HG03520 (cell line): ENCODE data around the gene CTNNBL1.

Experiments
- ATAC-seq: cut with Tn5 transposase; IDR thresholded peaks from one replicate; pipeline ENCODE4 v1.9.1; 2021; ENCODE audit warnings: mild to moderate bottlenecking, moderate library complexity; ENCODE audit not compliant: unreplicated experiment

CTNNBL1 gene

GRCh38 chr20:37913567-37914366 lies 219.9 kb downstream of the CTNNBL1 start:
- ATAC-seq, result no peak

DNA sequence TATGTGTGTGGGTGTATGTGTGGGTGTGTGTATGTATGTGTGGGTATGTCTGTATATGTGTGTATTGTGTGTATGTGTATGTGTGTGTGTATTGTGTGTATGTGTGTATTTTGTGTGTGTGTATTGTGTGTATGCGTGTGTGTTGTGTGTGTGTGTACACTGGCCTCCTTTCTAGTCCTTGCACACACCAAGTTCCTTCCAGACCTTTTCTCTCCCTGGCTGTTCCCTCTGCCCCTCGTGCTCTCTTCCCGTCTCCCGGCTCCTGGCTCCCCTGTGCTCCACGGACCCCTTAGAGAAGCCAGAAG lies 220.5 kb downstream of the CTNNBL1 start:
- no peak for ATAC-seq

DNA sequence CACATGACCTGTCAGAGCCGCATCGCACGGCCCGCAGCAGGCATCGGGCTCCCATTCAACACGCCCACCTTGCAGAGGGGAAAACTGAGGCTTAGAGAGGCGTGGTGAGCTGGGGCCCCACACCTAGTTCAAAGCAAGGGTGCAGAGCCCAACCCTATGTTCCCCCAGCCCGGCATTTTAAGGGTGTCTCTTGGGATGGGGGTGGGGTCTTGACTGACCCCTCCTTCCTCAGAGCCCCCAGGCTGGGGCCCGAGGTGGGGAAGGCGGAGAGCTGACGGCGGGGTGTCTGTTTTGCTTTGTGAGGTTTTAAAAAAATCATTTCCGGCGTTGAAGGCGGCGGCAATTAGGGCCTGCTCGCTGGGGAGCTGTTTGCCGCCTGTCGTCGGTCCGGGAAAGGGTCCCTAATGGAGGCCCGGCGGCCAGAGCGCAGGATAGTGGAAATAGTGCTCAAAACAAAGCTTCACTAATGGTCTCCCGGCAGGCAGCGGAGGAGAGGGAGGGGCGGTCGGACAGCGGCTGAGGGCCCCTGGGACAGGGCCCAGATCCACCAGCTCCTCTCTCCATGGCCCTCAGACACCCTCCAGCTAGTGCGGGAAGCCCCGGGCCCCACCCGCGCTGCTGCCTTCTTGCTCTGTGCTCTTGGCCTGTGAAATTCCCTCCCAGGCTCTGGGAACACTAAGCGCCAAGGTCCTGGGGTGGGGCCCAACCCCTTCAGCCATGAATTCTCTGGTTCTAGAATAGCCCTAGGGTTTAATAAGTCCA lies 221.0 kb downstream of the CTNNBL1 start:
- ATAC-seq, result no peak

- ATAC-seq, result no peak
These were observed 221.6 kb downstream of the CTNNBL1 start for GRCh38 chr20:37915434-37915787.

DNA sequence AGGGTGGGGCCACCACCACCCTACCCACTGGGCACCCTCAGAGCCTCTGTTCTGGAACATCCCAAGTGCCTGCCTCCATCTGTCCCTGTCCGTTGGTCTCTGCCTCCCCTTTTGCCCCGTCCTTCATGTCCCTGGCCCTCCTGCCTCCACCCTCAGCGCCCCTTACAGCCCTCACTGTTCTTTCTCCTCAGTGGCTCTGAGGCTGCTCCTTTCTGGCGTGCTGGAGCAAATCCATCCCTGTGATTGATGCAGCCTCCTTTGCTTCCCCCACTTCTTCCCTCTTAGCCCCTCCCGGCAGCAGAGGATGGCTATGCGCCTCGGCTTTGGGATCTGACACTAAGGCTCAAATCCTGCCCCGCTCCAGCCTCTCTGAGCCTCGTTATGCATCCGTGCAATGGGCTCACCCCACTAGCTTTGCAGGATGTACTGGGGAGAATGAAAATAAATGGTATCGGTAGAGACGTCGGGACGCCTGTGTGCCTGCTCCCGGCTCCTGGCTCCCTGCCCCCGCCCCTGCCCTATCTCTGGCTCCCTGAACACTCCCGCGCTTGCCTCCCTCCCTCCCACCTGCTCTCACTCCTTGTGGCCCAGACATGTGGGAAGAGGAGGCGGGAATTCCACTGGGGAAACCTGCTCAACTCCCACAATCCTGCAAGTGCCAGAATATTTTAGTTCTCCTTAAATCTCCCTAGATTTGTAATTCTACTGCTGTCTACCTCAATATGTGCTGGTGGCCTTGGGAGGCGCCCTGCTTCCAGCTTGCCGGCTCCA lies 222.2 kb downstream of the CTNNBL1 start:
- no peak for ATAC-seq

GRCh38 chr20:37917461-37917860 lies 223.6 kb downstream of the CTNNBL1 start:
- ATAC-seq, result no peak

GRCh38 chr20:37918035-37918434 lies 224.2 kb downstream of the CTNNBL1 start:
- ATAC-seq, result no peak

DNA sequence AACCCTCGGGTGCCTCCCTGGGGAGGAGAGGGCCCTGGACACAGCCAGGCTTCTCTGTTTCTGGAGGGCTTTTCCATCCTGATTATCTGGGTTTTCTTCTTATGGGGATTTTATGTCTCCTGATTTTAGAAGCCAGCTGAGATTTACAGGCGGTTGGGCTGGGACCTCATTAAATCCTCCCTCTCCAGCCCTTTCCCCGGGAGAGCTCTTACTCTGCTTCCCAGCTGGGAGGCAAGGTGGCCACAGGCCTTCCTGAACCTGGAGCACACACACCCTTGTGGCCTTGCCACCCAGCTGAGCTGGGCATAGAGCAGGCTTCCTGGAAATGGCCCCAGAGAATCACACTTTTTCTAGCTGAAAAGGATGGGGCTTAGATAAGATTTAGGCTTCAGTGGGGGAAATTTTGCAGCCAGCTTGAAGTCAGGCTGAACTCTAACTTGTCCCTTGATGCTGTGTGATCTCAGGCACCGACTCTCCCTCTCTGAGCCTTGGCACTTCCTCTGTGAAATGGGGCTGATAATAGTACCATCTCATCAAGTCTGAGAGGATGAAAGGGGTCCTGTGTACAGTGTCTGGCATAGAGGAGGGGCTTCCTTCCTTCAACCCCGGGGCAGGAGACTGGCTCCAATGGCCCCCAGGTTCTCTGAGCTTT lies 225.7 kb downstream of the CTNNBL1 start:
- ATAC-seq, result no peak

DNA sequence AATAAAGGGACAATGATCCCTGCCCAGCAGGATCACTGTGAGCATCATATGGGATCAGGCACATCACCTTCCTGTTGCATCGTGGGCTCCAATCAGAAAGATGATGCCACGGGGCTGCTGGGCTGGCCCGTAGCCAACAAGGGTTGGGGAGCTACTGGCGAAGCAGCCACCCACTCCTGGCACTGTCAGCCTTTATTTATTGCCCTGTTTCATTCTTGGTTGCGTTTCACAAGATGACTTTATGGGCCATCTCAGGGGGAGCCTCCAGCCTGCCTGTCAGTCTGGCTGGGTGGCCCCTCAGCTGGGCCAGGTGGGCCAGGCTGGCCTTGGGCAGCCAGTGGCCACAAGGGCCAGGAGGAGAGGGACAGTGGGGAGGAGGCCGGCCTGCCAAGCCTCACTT lies 226.4 kb downstream of the CTNNBL1 start:
- no peak for ATAC-seq

DNA sequence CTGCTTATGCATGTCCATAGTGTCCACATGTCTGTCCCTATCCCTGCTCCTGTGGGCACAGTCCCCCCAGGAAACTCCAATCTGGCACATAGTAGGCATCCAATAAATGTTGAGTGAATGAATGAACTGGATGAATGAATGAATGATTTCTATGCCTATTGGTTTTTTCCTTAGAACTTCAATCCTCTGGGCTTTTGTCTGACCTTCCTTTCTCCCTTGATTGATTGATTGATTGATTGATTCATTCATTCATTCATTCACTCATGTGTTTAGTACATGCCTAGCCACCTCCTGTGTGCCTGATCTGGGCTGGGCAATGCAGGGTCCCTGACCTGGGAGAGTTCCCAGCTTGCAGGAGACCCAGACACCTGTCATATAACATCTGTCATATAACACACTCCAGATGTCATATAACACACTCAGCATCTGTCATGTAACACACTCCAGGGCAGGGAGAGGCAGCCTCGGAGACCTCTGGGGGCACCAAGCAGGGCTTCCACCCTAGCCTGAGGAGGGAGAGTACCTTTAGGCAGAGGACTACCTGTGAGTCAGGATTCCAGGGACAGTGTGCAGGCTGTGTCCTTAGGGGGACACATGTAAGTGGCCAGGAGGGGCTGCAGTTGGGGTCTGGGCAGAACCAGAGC lies 227.0 kb downstream of the CTNNBL1 start:
- no peak for ATAC-seq

DNA sequence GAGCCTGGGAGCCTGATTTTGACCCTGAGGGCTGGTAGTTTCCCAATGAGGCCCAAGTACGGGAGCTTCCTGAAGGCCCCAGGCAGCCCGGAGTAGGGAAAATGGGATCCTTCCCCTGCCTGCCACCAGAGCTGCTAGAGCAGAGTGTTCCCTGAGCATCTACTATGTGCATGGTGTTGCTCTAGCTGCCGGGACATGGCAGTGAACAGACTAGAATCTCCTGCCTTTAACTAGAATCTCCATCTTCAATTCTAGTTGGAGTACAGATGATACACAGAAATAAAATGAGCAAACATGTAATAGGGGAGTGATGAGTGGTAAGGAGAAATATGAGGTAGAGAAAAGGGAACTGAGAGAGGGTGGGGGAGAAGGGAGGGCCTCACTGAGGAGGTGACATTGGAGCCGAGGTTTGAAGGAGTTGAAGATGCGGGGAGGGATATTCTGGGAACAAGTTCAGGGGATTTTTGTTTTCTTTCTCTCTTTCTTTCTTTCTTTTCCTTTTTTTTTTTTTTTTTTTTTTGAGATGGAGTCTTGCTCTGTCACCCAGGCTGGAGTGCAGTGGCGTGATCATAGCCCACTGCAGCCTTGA lies 227.6 kb downstream of the CTNNBL1 start:
- no peak for ATAC-seq
